ENCODE measurements around the gene CD276.
A peak's percentile ranks its signal among the peaks of the same experiment; 100 is the strongest.
"Not testable (repeated sequence)": the region's sequence is repeated elsewhere in the genome, so short reads cannot be mapped to it uniquely, and the experiment has no call there.

The CD276 gene

DNA sequence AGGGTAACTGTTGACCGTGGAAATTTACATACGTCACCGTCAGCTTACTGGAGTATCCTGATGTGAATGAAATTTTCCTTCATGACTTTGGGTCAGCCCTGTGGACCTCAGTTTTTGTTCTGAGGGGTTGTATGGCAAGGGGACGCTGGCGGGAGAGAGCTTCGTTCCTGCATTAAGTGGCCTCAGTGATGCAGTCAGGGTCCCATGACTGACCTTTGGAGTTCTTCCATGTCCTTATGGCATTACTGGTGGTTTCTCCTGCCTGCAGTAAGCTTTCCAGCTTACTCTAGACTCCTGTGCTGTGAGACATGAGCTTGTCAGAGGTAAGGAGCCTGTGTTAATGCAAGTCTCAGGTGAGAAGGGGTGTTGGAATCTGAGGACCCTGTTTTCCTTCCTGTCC is 1.8 kb downstream of the CD276 start:
- DNase-seq, result no peak

DNA sequence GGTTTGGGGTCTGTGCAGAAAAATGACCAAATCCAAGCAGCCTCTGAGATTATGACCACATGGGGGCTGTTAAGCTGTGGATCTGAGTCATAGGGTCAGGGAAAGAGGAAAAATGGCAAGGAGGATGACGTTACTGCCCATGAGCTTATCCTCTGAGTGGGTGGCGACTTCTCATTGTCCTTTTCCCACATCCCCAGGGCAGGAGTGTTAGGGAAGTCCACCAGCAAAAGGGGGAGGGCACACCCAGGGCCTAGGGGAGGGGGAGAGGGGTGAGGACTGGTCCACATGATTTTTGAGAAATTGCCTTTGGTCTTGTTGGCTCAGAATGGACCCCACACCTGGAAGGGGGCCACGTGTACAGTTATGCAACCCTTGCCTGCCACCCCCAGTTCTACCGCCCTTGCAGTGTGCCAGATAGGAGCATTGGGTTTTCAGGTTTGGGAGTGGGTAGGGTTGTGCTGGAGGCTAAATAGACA is 2.6 kb downstream of the CD276 start:
- no peak for DNase-seq

DNA sequence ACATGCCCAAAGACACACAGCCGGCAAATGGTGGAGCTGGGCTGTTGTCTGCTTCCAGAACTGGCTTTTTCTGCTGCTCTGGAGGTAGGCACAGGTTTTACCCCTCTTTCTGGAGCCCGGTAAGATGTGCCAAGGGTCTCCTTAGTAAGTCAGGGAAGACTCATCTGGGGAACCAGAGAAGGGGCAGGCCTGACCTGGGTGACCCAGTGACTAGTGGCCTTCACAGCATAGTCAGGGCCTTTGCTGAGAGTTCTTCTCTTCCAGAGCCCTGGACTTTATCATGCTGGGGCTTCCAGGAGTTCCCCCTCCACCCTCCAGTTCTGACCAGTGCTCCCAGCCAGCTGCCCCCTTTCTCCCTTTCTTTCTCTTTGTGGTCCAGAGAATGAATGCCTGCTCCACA is 3.2 kb downstream of the CD276 start:
- no peak for DNase-seq

DNA sequence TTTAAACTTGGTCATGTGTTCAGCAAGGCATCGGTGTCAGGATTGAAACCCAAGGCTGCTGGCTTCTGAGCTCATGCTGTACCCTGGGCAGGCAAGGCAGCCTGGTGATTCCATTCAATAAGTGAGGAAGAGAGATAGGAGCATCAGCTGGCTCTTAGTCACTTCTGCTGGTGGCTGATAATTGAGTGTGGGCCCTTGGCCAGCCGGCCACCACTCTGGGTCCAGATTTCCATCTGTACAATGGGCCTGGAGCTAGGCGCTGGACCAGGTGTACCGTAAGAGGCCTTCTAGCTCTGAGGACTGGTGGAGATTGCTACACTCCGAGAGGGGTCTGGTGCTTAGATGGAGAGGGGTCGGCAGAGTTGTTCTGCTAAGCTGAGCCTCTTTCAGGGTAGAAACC is 4.3 kb downstream of the CD276 start:
- DNase-seq, result no peak

DNA sequence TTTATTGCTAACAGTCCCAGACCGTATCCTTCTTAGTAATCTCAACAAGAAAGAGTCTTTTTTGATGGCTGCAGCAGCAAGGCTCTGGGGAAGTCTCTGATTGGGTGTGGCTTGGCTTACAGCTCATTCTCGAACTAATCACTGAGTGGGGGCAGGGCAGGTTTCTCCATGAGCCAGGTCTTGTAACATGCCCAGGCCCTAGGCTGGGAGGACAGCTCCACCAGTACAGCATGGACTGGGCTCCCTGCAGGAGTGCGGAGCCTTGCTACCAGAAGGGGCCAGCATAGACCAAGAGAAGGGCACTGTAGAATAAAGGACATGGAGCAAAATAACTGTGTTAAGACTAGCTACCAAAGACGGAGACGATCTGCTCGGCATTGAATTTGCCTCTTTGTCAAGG is 7.2 kb downstream of the CD276 start:
- no peak for DNase-seq

DNA sequence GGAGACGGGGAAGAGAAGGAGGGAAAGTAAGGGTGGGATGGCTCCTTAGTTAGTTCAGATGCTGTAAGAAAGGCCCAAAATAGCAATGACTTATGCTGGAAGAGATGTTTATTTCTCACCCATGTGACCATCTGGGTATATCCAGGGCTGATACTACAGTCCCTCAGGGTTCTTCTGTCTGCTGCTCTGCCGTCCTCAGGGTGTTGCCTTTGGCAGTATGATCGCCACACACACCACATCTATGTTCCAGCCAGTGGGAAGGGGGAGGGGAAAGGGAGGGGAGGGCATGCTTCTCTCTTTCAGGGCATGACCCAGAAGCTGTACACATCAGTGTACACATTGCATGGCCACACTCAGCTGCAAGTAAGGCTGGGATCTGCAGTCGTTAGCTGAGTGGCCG is 10.2 kb downstream of the CD276 start:
- no peak for DNase-seq

DNA sequence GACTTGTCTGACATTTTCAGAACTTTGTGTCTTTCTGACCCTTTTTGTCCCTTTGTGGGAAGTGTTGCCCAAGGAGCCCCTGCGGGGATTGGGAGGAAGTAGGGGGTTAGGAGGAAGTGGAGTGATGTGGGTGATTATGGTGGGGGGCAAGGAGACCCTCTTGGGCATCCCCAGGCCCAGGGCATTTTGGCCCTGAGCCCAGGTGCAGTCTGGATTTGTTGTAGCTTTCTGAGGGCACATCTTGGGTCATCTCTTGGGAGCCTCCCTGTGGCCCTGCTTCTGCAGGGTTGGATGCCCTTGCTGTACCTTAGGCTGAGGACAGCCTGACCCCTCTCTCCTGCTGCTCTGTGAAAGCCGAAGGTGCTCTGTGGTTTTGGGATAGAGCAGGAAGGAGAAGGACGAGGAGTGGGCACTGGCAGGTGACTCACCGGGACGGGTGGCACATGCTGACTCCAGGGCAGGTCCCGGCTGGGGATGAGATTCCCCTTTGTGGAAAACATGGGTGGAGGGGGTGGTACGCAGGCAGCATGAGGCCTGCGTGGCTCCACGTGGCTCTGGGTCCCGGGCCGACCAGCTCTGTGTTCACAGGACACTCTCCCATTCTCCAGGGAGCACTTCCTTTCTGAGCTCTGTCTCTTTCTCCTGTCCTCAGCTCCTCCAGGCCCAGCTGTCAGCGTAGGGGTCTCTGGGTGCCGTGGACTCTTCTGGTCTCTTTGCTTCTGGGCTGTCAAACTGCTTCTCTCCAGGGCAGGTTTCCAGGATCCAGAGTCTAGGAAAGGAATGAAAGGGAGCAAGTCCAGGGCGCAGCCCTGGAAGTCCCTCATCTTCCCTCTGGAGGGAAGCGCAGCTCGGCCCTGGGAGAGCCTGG is 11.8 kb downstream of the CD276 start:
- no peak for DNase-seq

DNA sequence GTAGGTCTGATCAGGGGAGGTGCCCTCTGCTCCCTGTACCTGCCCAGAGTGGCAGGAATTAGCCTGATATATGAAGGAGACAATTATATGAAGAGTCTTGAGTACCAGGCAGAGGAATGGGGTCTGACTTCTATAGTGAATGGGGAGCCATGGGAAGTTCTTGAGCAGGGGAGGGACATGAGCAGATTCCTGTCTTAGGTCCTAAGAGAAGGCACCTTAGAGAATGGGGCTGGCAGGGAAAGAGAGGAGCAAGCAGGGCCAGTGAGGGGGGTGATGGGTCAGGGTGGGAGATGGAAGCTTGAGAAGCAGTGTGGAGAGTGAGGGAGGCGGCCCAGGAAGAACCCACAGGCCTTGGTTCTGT is 12.4 kb downstream of the CD276 start:
- no peak for DNase-seq

DNA sequence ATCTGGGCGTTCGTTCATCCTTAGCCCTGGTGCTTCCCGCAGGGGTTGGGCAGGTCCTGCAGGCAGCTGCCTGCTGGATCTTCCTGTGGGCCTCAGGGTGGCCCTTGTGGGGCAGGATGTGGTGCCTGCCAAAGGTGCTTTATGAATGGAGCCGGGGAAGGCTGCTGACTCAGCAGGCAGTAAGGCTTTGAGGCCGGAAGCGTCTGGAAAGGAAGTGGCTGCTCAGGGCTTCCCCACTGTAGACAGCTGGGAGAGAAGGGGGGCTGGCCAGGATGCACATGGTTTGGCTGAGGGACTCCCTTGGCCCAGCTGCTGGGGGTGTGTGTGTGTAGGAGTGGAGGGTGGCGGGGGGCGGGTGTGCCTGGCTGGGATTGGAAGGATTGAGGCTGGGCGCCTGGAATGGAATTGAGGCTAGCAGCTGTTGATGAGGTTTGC is 12.9 kb downstream of the CD276 start:
- DNase-seq, result peak; percentile 78

DNA sequence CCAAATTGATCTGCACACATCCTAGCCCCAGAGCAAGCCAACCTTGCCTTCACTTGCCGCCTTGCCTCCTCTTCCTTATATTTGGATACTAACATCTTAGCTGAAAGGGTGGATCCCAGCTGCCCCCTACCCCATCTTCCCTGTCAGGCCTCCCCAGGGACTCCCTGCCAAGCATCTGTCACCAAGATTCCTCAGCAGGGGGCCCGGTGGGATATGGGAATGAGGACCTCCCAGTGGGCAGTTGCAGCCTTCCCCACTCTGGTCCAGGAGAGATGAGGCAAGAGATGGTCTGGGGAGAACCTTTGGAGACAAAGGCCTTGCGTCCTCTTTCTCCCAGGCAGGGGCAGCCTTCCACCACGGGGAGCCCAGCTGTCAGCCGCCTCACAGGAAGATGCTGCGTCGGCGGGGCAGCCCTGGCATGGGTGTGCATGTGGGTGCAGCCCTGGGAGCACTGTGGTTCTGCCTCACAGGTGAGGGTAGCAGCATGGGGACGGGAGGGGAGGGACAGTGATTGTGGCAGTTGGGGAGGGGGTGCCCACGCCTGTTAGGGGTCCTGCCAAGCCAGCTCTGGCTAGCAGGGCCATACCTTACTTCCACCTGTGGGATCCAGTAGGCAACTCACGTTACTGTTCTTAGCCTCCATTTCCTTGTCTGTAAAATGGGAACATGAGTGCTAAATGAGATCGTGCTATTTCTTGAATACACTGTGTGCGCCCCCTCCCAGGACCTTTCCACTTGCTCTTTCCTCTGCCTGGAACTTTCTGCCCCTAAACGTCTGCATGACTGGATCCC is 15.3 kb downstream of the CD276 start:
- no peak for DNase-seq

DNA sequence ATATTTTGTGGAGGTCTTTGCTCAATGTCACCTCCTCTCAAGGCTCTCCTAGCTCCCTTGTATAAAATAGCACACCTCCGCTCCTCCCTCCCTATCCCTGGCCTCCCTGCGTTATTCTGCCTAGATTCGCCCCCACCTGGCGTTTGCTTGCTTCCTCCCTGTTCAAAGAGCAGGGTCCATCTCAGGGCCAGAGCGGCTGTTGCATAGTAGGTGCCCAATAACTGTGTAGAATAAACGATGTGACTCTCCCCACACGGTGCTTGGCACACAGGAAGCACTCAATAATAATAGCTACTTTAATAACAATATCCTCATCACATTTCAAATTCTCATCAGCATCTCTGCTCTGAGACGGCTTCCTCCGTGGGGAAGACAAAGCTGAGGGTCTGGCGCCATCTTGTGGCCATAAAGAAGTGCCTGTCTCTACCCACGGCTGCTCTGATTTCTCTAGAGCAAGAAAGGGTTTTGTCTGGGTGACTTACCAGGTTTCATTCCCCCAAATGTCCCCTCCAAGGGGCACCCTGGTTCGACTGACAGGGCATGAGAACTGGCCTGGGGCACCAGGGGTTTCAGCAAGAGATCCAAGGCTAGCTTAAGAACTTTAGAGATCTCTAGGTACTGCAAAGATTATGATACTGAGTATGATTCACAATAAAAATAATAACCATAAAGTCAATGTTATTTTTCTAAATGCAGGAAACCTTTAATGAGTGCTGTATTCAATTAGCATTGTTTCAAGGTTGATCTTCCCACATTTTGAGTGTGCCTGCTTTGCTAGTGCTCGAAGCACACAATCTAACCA is 16.1 kb downstream of the CD276 start:
- peak; percentile 13 for DNase-seq

DNA sequence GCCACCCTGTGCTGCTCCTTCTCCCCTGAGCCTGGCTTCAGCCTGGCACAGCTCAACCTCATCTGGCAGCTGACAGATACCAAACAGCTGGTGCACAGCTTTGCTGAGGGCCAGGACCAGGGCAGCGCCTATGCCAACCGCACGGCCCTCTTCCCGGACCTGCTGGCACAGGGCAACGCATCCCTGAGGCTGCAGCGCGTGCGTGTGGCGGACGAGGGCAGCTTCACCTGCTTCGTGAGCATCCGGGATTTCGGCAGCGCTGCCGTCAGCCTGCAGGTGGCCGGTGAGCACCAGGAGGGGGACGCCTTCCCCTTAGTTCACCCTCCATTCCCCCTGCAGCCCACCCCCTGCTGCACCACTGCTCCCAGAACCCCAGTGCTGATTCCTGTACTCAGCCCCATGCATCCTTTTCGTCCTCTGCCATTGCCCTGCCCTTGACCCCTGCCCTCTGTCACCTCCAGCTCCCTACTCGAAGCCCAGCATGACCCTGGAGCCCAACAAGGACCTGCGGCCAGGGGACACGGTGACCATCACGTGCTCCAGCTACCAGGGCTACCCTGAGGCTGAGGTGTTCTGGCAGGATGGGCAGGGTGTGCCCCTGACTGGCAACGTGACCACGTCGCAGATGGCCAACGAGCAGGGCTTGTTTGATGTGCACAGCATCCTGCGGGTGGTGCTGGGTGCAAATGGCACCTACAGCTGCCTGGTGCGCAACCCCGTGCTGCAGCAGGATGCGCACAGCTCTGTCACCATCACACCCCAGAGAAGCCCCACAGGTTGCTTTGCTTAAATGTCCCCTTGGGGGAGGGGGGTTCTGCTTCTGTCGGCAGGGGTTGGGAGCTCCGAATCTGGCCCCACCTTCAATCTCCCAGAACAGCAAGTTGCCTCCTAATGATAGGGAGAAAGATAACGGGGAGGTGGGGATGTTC is 18.4 kb downstream of the CD276 start:
- DNase-seq, result not testable (repeated sequence)

DNA sequence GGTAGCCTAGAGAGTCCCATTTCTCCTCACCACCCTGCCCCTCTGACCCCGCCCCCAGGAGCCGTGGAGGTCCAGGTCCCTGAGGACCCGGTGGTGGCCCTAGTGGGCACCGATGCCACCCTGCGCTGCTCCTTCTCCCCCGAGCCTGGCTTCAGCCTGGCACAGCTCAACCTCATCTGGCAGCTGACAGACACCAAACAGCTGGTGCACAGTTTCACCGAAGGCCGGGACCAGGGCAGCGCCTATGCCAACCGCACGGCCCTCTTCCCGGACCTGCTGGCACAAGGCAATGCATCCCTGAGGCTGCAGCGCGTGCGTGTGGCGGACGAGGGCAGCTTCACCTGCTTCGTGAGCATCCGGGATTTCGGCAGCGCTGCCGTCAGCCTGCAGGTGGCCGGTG is 19.4 kb downstream of the CD276 start:
- not testable (repeated sequence) for DNase-seq

DNA sequence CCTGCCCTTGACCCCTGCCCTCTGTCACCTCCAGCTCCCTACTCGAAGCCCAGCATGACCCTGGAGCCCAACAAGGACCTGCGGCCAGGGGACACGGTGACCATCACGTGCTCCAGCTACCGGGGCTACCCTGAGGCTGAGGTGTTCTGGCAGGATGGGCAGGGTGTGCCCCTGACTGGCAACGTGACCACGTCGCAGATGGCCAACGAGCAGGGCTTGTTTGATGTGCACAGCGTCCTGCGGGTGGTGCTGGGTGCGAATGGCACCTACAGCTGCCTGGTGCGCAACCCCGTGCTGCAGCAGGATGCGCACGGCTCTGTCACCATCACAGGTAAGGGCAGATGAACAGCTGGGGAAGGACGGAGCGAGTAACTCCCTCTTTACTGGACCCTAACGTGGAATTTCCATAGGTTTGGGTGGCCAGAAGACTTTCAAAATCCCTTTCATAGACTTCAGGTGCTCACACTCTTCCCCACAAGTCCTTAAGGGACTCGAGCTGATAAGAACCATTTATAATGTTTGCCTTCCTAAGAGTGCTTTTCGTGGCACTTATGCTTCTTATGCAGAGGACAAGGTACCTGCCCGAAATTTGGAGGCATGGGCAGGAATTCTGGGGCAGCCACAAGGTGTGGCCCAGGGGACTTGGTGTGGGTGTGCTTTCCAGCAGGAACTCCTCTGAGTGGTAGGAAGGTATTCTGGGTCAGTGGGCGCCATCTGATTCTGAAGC is 20.1 kb downstream of the CD276 start:
- DNase-seq, result not testable (repeated sequence)

DNA sequence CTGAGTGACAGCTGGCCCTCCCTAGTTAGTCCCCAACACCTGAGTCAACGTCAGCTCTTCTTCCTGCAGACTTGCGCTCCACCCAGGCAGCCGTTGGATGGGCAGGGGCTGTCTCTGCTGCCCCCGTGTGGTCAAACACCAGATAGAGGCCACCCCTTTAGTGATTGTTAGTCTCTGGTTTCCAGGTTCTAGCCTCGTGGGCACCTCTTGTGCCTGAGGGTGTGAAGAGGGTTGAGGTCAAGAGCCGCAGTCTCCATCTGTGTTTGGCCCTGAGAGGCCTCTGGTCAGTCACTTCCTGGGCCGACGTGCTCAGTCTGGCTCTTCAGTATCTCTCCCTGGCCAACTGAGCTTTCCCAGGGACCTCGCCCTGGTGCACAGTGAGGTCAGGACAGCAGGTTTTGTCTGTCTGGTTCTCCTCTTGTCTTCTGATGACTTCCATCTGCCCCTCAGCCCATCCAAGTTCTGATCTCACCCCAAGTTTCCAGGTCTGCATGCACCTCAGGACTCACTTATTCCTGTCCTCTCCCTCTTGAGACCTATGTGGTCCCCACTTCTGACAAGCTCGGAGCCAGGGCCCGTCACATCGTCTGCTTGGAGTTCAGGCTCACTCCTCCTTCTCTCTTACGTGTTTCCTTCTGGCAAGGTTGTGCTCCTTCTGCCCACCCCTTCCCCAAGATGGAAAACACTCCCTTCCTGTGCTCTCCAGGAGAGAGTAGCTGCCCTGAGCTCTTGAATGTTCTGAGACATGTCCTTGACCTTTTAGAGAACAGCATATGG is 20.9 kb downstream of the CD276 start:
- DNase-seq, result no peak

DNA sequence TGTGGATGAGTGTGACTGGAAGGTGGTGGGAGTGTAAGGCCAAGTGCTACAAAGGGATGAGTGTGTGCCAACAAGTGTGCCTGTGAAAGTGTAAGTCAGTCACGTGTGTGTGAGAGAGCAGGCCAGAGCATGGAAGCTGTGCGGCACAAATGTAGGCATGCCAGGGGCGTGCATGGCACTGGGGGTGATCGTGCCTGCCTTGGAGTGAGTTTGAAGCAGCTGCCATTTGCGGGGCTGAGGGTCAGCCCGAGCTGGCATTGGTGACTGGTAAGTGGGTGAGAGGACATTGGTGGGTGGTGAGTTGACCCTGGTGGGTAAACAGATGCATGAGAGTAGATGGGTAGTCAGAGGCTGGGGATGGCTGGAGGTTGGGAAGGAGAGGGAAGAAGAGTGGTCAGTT is 24.5 kb downstream of the CD276 start:
- no peak for DNase-seq

DNA sequence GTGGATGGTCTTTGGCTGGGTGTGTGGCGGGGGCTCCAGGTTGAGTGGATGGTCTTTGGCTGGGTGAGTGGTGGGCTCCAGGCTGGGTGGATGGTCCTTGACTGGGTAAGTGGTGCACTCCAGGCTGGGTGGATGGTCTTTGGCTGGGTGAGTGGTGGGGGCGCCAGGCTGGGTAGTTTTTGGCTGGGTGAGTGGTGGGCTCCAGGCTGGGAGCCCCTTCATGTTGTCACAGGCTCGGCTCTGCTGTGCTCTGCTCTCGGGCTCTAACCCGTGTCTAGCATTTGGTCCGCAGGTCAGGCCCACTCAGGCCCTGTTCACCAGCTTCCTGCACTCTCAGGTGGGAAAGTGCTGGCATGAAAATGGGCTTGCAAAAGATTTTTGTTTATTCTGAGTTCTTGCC is 25.1 kb downstream of the CD276 start:
- DNase-seq, result no peak

DNA sequence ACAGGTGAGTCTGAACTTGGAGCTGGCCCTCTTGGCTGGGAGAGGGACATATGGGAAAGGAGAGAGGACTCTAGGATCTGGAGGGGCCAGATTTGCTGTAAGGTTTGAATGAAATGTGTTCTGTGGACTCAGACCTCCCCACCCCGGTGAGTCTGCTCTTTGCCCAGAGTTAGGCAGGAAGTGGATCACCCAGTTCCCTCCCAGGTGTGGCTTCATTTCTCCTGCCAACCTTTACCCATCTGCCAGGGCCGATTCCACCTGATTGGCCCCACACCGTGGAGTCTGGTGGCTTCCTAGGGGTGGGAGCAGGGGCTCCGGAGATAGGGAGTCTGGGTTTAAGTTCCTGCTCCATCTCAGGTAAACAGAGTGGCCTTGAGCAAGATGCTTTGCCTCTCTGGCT is 25.5 kb downstream of the CD276 start:
- no peak for DNase-seq

DNA sequence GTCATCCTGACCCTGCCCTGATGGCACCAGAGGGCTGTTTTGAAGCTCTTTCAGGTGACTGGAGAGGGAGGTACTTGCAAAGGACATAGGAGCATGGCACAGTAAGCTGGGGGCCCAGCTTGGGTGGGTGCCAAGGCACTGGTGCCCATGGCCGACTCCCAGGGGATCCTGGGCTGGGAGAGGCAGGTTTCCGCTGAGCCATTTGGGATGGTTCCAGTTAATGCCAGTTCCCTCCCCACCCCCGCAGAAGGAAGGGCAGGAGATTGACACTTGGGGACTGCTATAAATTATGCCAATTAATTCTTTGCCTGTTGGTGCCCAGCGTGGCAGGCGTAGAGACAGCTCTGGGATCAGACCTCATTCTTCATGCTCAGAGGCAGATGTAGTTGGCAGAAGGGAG is 26.1 kb downstream of the CD276 start:
- DNase-seq, result no peak

DNA sequence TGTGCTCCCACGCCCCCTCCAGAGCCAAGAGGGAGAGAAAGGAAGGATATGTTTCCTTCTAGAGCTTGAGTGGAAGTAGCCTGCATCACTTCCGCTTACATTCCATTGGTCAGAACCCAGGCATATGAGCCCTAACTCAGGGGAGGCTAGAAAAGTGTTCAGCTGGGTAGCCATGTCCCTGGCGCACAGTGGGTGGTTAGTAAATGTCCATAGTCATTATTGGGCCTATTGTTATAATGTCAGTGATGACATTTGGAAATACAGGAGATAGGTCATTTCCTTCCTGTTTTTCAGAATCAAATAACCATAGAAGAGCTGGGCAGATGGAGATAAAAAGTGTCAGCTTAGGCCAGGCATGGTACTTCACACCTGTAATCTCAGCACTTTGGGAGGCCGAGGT is 27.3 kb downstream of the CD276 start:
- DNase-seq, result no peak

DNA sequence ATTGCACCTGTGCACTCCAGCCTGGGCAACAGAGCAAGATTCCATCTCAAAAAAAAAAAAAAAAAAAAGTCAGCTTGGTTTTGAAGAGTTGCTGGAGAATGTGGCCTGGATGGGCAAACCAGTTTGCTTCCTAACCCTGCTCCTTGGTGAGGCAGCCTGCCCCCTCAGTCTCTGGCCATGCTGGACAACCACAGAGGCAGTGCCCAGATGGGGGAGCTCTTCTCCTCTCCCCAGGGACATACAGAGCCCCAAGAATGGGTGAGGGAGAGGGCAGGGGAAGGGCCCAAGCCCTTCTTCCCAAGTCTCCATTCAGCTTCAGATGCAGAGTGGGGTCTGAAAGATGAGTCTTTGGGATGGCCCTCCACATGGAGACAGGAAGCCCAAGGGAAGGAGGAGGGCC is 27.9 kb downstream of the CD276 start:
- DNase-seq, result no peak

Measured in SHP77 treated with DMSO at 0.1 percent for 48 hours (cell line).